ENCODE results near the gene NUP62. TPM values are rescaled to one million over a fixed set of nuclear protein-coding genes. Genes with fewer than 3 reads are reported as not detected.

NUP62 gene
- total and polyA plus RNA-seq, 2 of the 8 experiments (the other 6 are each of a cell fraction or from before 2014, with no cell fraction given) = 50.0 to 107 TPM

DNA sequence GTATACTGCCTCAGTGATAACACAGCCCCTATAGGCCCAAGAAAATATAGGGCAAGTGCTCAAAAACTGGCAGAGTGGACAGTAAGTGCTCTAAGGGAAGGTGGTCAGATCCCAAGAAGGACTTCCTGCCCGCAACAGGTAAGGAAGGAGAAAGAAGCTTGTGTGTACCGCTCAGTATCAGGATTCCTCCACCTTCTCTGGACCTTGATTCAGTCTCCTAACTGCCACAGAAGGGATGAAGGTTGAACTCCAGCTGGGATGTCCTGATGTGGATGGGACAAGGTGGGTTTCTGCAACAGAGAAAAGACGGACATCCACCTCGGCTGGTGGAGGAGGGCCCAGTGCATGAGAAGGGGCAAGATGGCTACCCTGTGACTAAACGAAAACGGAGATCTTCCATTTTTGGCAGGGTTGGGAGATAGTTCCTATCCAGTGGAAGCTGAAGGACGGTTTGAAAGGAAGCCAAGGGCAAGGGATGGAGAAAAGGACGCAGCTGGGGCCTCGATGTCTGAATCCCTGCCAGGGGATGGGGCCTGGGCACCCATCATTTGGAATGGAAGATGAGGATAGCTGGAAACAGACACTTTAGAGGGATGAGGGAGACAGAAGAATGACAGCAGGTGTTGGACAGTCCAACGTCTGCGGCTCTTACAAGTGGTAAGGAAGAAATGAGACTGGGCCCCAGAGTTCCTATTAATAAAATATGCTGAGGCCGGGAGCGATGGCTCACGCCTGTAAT, 1.6 kb downstream of the NUP62 start:
- ChIA-PET POLR2A (ENCODE audit: partially characterized antibody) (interaction anchor here (0.7 to 15.1 kb wide), 15 partner anchors 12 to 349 kb away, joined by 3 to 373 read pairs (median 8); partner anchors contain the start of genes AKT1S1, IL4I1, PRMT1 and TBC1D17), CTCF (ENCODE audit: partially characterized antibody) (interaction anchor here (1.4 to 3.2 kb wide), 4 partner anchors 9 to 54 kb away, joined by 4 to 18 read pairs (median 14); no protein-coding TSS in a partner anchor)
- whole genome bisulfite sequencing, 2 experiments (ENCODE audit: extremely low coverage in 1 of 2, insufficient coverage in 1 of 2, insufficient read length in 1 of 2, insufficient replicate concordance in 2 of 2, low coverage in 1 of 2, low lambda C conversion rate in 2 of 2, missing lambda C conversion rate in 1 of 2) = 91% methylated on average over 14 of the region's 14 CpGs; no CpG with 5 or more reads in 1 of the 2 experiments
- Histone ChIP-seq H2AK5ac (ENCODE audit: low read depth, low read length) (0 out of 2 replicates have a peak overlapping the region, but pooled peaks have one; percentile 42), H3K9me3 (ENCODE audit: insufficient read depth in 2 of 2, low read depth in 1 of 2, low read length in 1 of 2) (no peaks in the 10 kb centered on the region), H3K14ac (ENCODE audit: insufficient read length) (no peak overlapping the region), H3K4me3 (ENCODE audit: extremely low read depth in 1 of 4, insufficient read depth in 2 of 4, low read depth in 3 of 4, low read length in 4 of 4) (peak overlapping the region in 2 of 4 experiments; percentile 11 to 90; a peak in 5 of 8 replicates), H3K4me2 (ENCODE audit: insufficient read depth in 1 of 2, low read depth in 2 of 2, low read length in 2 of 2) (peak overlapping the region; percentile 60 to 96), H3K4me1 (replicated peaks in 1 of 4; ENCODE audit: control insufficient read depth in 3 of 4, insufficient read depth in 4 of 4, low read length in 3 of 4) (peaks cover 0 to 12% (median 3%) of the 10 kb centered on the region in 4 experiments; a peak in 5 of 7 replicates), H3K79me2 (ENCODE audit: control insufficient read depth in 1 of 2, insufficient read depth in 2 of 2, low read length in 2 of 2) (peaks cover 17 to 63% of the 10 kb centered on the region in 2 experiments), H4K20me1 (replicated peaks in 1 of 2; ENCODE audit: control insufficient read depth in 1 of 2, insufficient read depth in 2 of 2, low read length in 2 of 2) (peaks cover 17 to 28% of the 10 kb centered on the region in 2 experiments), H4K8ac (ENCODE audit: extremely low read depth, insufficient read depth, low read length) (peak overlapping the region; percentile 7; the same call in 1 of the 2 replicates), H2BK15ac (ENCODE audit: low read length) (no peak overlapping the region), H2BK5ac (ENCODE audit: low read depth, low read length) (no peak overlapping the region), H3K27ac (ENCODE audit: low read depth, low read length) (no peak overlapping the region), H2AFZ (ENCODE audit: low read length) (no peak overlapping the region), H3K36me3 (ENCODE audit: control insufficient read depth in 2 of 4, insufficient read depth in 4 of 4, low read length in 3 of 4) (peaks cover 19 to 36% (median 28%) of the 10 kb centered on the region in 4 experiments), H3K18ac (ENCODE audit: extremely low read depth, low read length) (no peak overlapping the region), H4K5ac (ENCODE audit: insufficient read length, low read depth, low read length) (no peak overlapping the region), H3K79me1 (ENCODE audit: low read depth, low read length) (peaks cover 17% of the 10 kb centered on the region), H3K23me2 (ENCODE audit: low read depth, low read length) (peaks cover 9% of the 10 kb centered on the region), H3K56ac (replicated peaks; ENCODE audit: insufficient read length, low read depth, low read length) (no peak overlapping the region), H2BK12ac (ENCODE audit: low read depth, low read length) (0 out of 2 replicates have a peak overlapping the region, but pooled peaks have one; percentile 18), H3K9ac (replicated peaks in 1 of 4; ENCODE audit: extremely low read depth in 1 of 4, low read depth in 3 of 4, low read length in 3 of 4) (peak overlapping the region in 2 of 4 experiments; percentile 15; a peak in 2 of 7 replicates), H2BK120ac (replicated peaks; ENCODE audit: low read depth, low read length) (no peak overlapping the region), H3K27me3 (replicated peaks in 1 of 4; ENCODE audit: control insufficient read depth in 3 of 4, extremely low read depth in 1 of 4, insufficient read depth in 3 of 4, low read length in 3 of 4) (no peaks in the 10 kb centered on the region), H3K4ac (replicated peaks; ENCODE audit: insufficient read length, low read depth, low read length) (no peak overlapping the region), H3K23ac (ENCODE audit: insufficient read length) (no peak overlapping the region), H4K91ac (replicated peaks; ENCODE audit: insufficient read length, low read length) (no peak overlapping the region), H2BK20ac (ENCODE audit: low read length) (no peak overlapping the region)
- no peak for FAIRE-seq
- no peak for DNase-seq (ENCODE audit: low read depth in 1 of 2, low spot score in 2 of 2)
- TF ChIP-seq RAD21 (IDR thresholded peaks at IDR 0.05 in 1 of 2, conservative IDR thresholded peaks at IDR 0.05 in 1 of 2; ENCODE audit: low read depth in 2 of 2, low read length in 2 of 2) = no peak
- no peak for TF ChIP-seq CBX5 (IDR thresholded peaks at IDR 0.05; ENCODE audit: low read depth, low read length)
- TF ChIP-seq TAF1 (IDR thresholded peaks at IDR 0.05; ENCODE audit: low read depth, low read length) = no peak
- TF ChIP-seq JUND (IDR thresholded peaks at IDR 0.05; ENCODE audit: low read length) = no peak
- no peak for TF ChIP-seq ASH2L (IDR thresholded peaks at IDR 0.05; ENCODE audit: low read length)
- no peak for TF ChIP-seq KDM1A (IDR thresholded peaks at IDR 0.05; ENCODE audit: borderline replicate concordance, low read length)
- TF ChIP-seq, protein P1, sequence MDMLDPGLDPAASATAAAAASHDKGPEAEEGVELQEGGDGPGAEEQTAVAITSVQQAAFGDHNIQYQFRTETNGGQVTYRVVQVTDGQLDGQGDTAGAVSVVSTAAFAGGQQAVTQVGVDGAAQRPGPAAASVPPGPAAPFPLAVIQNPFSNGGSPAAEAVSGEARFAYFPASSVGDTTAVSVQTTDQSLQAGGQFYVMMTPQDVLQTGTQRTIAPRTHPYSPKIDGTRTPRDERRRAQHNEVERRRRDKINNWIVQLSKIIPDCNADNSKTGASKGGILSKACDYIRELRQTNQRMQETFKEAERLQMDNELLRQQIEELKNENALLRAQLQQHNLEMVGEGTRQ (IDR thresholded peaks at IDR 0.05; ENCODE audit: low read length) = no peak
- no peak for TF ChIP-seq JUN (IDR thresholded peaks at IDR 0.05; ENCODE audit: low read depth, low read length)
- TF ChIP-seq CEBPB (IDR thresholded peaks at IDR 0.05; ENCODE audit: low read depth, low read length) = no peak
- TF ChIP-seq SAP30 (IDR thresholded peaks at IDR 0.05; ENCODE audit: insufficient read depth, insufficient replicate concordance, low read length) = no peak

Data from H1 (cell line).